GM19463 (cell line): ENCODE results near the gene HPS6.

Experiments
- ATAC-seq: cut with Tn5 transposase; IDR thresholded peaks from one replicate; pipeline ENCODE4 v1.9.1; 2021; ENCODE audit warnings: mild to moderate bottlenecking, moderate library complexity; ENCODE audit not compliant: unreplicated experiment

The HPS6 gene

GRCh38 chr10:102068216-102068615, 3.1 kb downstream of the HPS6 start:
- no peak for ATAC-seq

GRCh38 chr10:102069071-102069470, 3.9 kb downstream of the HPS6 start:
- no peak for ATAC-seq

GRCh38 chr10:102072673-102073527, 7.8 kb downstream of the HPS6 start:
- ATAC-seq: peak; percentile 54

GRCh38 chr10:102083541-102083940, 18.4 kb downstream of the HPS6 start:
- no peak for ATAC-seq

GRCh38 chr10:102085336-102085735, 20.2 kb downstream of the HPS6 start:
- no peak for ATAC-seq

- no peak for ATAC-seq
These were observed 21.0 kb downstream of the HPS6 start for GRCh38 chr10:102086196-102086595.

GRCh38 chr10:102090772-102091171, 25.6 kb downstream of the HPS6 start:
- no peak for ATAC-seq

- ATAC-seq: no peak
These were observed 31.3 kb downstream of the HPS6 start for GRCh38 chr10:102096449-102096848.

GRCh38 chr10:102101152-102101551, 36.0 kb downstream of the HPS6 start:
- ATAC-seq: no peak

- no peak for ATAC-seq
These were observed 37.3 kb downstream of the HPS6 start for GRCh38 chr10:102102421-102102820.

GRCh38 chr10:102106998-102107397, 41.8 kb downstream of the HPS6 start:
- no peak for ATAC-seq

GRCh38 chr10:102109166-102110116, 44.3 kb downstream of the HPS6 start:
- ATAC-seq: no peak

GRCh38 chr10:102111276-102111675, 46.1 kb downstream of the HPS6 start:
- ATAC-seq: no peak

GRCh38 chr10:102112210-102112817, 47.2 kb downstream of the HPS6 start:
- no peak for ATAC-seq

GRCh38 chr10:102113261-102113955, 48.3 kb downstream of the HPS6 start:
- ATAC-seq: no peak

- ATAC-seq: peak; percentile 19
These were observed 49.1 kb downstream of the HPS6 start for GRCh38 chr10:102113956-102114857.

- peak; percentile 79 for ATAC-seq
These were observed 49.9 kb downstream of the HPS6 start for GRCh38 chr10:102114861-102115618.

GRCh38 chr10:102115775-102116174, 50.6 kb downstream of the HPS6 start:
- ATAC-seq: no peak

- no peak for ATAC-seq
These were observed 51.5 kb downstream of the HPS6 start for GRCh38 chr10:102116656-102117055.
